Measurements from ENCODE around the gene OR2A14. TPM values are rescaled to one million over a fixed set of nuclear protein-coding genes. Genes with fewer than 3 reads are reported as not detected.

OR2A14 gene
- total and polyA plus RNA-seq, 12 donors, result not detected

DNA sequence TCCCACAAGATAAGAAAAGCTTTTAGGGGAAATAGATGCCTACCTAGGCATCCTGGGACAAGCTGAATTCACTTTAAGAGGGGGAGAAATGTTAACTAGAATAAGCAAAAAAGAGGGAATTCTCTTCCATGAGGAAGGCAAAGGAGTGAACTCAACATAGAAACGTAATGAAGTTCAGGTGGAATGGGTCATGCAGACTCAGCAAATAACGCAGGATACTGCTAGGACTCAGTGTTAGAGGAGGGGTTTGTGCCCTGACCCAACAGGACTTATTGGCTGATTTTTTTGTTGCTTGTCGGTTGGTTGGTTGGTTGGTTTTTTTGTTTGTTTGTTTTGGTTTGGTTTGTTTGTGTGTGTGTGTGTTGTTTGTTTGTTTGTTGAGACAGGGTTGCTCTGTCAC lies 9.3 kb downstream of the OR2A14 start:
- Histone ChIP-seq H3K9me3 (no peaks in the 10 kb centered on the region), H3K27ac (no peak overlapping the region), H3K4me1 (no peaks in the 10 kb centered on the region), H3K36me3 (no peaks in the 10 kb centered on the region), H3K27me3 (no peaks in the 10 kb centered on the region), H3K4me3 (no peak overlapping the region)
- DNase-seq (no peak), ATAC-seq (no peak)
- 77 to 78% methylated on average over 3 of the region's 3 CpGs for WGBS, 2 donors
- intact Hi-C loops (cut with DNase I), result no loop called here
- TF ChIP-seq, protein P1, sequence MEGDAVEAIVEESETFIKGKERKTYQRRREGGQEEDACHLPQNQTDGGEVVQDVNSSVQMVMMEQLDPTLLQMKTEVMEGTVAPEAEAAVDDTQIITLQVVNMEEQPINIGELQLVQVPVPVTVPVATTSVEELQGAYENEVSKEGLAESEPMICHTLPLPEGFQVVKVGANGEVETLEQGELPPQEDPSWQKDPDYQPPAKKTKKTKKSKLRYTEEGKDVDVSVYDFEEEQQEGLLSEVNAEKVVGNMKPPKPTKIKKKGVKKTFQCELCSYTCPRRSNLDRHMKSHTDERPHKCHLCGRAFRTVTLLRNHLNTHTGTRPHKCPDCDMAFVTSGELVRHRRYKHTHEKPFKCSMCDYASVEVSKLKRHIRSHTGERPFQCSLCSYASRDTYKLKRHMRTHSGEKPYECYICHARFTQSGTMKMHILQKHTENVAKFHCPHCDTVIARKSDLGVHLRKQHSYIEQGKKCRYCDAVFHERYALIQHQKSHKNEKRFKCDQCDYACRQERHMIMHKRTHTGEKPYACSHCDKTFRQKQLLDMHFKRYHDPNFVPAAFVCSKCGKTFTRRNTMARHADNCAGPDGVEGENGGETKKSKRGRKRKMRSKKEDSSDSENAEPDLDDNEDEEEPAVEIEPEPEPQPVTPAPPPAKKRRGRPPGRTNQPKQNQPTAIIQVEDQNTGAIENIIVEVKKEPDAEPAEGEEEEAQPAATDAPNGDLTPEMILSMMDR (IDR thresholded peaks at IDR 0.05), result no peak

DNA sequence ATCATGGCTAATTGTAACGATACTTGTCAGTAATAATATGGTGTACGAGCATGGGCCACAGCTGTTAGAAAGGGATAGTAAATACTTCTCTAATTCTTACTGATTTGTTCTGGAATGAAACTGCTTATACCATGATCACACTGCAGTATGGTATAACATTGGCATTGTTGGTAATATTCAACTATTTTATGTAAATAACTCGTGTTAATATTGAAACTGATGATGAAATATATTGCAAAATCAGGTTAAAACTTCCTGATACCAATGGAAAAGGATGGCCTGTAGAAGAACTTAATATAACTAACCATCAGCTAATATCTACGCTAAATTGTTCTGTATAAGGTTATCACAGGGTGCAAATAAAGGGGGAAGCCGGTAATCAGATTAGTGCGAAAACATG lies 10.3 kb downstream of the OR2A14 start:
- 83 to 90% methylated on average over 6 of the region's 6 CpGs for WGBS, 2 donors
- TF ChIP-seq, protein P1 (IDR thresholded peaks at IDR 0.05), result no peak
- no peaks in the 10 kb centered on the region for H3K9me3 ChIP-seq
- DNase-seq (no peak), ATAC-seq (no peak)
- intact Hi-C loops (cut with DNase I), result no loop called here
- H3K27ac ChIP-seq, result no peak overlapping the region
- no peaks in the 10 kb centered on the region for H3K4me1 ChIP-seq
- H3K4me3 ChIP-seq, result no peak overlapping the region
- H3K36me3 ChIP-seq, result no peaks in the 10 kb centered on the region
- no peaks in the 10 kb centered on the region for H3K27me3 ChIP-seq

DNA sequence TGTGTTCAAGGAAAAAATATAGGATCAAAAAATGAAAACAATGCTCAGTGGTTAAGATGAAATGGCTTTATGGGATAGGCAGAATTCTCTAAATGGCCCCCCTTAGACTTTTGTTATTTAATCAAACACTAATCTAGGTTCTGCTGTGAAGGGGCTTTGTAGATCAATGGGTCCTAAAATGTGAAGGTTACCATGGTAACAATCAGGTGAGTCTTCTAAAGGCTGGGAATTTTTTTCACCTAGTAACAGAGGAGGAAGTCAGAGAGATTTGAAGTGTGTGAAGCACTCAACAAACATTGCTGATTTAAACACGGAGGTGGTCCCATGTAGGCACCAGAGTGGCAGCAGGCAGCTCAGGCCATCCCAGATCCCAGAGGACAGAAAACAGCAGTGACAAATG lies 11.1 kb downstream of the OR2A14 start:
- ATAC-seq (no peak), DNase-seq (no peak)
- 56 to 68% methylated on average over 1 of the region's 1 CpG for WGBS, 2 donors
- TF ChIP-seq, protein P1 (IDR thresholded peaks at IDR 0.05), result no peak
- no peaks in the 10 kb centered on the region for H3K4me1 ChIP-seq
- H3K27ac ChIP-seq, result no peak overlapping the region
- no peaks in the 10 kb centered on the region for H3K36me3 ChIP-seq
- no peaks in the 10 kb centered on the region for H3K27me3 ChIP-seq
- intact Hi-C loops (cut with DNase I), result no loop called here
- no peak overlapping the region for H3K4me3 ChIP-seq
- no peaks in the 10 kb centered on the region for H3K9me3 ChIP-seq

DNA sequence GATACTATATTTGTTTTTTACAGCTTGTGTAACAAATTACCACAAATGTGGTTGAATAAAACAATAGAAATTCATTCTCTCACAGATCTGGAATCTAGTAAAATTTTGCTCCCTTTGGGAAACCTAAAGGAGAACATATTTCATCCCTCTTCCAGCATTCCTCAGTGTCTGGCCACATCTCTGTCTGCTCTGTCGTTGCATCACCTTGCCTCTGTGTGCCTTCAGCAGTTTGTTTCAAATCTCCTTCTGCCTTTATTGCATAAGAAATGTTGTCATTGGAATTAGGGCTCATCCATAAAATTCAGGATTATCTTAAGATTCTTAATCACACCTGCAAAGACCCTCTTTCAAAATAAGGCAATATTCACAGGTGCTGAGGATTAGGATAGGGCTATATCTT lies 14.5 kb downstream of the OR2A14 start:
- intact Hi-C loops (cut with DNase I), result no loop called here
- no peaks in the 10 kb centered on the region for H3K4me1 ChIP-seq
- no peaks in the 10 kb centered on the region for H3K27me3 ChIP-seq
- ATAC-seq (no peak), DNase-seq (no peak)
- H3K4me3 ChIP-seq, result no peak overlapping the region
- no peaks in the 10 kb centered on the region for H3K9me3 ChIP-seq
- 71 to 78% methylated on average over 1 of the region's 1 CpG for WGBS, 2 donors
- TF ChIP-seq, protein P1 (IDR thresholded peaks at IDR 0.05), result no peak
- H3K27ac ChIP-seq, result no peak overlapping the region
- H3K36me3 ChIP-seq, result no peaks in the 10 kb centered on the region

DNA sequence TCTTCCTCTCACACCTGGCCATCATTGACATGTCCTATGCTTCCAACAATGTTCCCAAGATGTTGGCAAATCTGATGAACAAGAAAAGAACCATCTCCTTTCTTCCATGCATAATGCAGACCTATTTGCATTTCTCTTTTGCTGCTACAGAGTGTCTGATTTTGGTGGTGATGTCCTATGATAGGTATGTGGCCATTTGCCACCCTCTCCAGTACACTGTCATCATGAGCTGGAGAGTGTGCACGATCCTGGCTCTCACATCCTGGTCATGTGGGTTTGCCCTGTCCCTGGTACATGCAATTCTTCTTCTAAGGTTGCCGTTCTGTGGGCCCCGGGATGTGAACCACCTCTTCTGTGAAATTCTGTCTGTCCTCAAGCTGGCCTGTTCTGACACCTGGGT lies 19.2 kb downstream of the OR2A14 start:
- intact Hi-C loops (cut with DNase I), result no loop called here
- peaks cover 0 to 16% (median under 1%) of the 10 kb centered on the region in 11 donors for H3K9me3 ChIP-seq
- ATAC-seq (no peak), DNase-seq (no peak)
- no peaks in the 10 kb centered on the region for H3K27me3 ChIP-seq
- H3K4me3 ChIP-seq, result no peak overlapping the region
- 79 to 82% methylated on average over 3 of the region's 3 CpGs for WGBS, 2 donors
- H3K27ac ChIP-seq, result no peak overlapping the region
- H3K36me3 ChIP-seq, result no peaks in the 10 kb centered on the region
- H3K4me1 ChIP-seq, result no peaks in the 10 kb centered on the region
- TF ChIP-seq, protein P1 (IDR thresholded peaks at IDR 0.05), result no peak
